ENCODE results near the gene STOM.

The STOM gene

DNA sequence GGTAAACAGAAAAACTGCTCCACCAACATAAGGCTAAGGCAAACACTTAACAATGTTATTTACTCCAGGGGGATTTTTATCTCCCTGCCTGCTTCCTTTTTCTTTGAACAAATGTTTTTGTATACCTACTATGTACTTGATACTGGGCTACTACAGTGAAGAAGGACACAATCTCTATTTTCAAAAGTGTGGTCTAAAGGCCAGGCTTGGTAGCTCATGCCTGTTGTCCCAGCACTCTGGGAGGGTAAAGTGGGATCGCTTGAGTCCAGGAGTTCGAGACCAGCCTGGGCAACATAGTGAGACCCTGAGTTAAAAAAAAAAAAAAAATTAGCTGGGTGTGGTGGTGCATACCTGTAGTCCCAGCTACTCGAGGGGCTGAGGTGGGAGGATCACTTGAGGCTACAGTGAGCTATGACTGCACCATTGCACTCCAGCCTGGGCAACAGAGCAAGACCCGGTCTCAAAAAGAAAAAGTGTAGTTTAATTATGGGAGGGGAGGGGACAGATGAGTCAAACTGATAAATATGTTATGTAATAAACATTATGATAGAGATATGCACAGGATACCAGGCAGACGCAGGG is 3.3 kb downstream of the STOM start:
- TF ChIP-seq, protein P1, sequence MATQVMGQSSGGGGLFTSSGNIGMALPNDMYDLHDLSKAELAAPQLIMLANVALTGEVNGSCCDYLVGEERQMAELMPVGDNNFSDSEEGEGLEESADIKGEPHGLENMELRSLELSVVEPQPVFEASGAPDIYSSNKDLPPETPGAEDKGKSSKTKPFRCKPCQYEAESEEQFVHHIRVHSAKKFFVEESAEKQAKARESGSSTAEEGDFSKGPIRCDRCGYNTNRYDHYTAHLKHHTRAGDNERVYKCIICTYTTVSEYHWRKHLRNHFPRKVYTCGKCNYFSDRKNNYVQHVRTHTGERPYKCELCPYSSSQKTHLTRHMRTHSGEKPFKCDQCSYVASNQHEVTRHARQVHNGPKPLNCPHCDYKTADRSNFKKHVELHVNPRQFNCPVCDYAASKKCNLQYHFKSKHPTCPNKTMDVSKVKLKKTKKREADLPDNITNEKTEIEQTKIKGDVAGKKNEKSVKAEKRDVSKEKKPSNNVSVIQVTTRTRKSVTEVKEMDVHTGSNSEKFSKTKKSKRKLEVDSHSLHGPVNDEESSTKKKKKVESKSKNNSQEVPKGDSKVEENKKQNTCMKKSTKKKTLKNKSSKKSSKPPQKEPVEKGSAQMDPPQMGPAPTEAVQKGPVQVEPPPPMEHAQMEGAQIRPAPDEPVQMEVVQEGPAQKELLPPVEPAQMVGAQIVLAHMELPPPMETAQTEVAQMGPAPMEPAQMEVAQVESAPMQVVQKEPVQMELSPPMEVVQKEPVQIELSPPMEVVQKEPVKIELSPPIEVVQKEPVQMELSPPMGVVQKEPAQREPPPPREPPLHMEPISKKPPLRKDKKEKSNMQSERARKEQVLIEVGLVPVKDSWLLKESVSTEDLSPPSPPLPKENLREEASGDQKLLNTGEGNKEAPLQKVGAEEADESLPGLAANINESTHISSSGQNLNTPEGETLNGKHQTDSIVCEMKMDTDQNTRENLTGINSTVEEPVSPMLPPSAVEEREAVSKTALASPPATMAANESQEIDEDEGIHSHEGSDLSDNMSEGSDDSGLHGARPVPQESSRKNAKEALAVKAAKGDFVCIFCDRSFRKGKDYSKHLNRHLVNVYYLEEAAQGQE (IDR thresholded peaks at IDR 0.05; ENCODE audit: insufficient read depth in 1 of 2, low read depth in 2 of 2, low read length in 2 of 2): no peak
- TF ChIP-seq POLR2AphosphoS5 (IDR thresholded peaks at IDR 0.05; ENCODE audit: low read depth, low read length) (no peak), FOXP2 (optimal IDR thresholded peaks at IDR 0.05; ENCODE audit: borderline replicate concordance, extremely low read depth, extremely low read length, insufficient read depth) (no peak), SIN3A (IDR thresholded peaks at IDR 0.05; ENCODE audit: borderline replicate concordance, insufficient read depth, low read length) (no peak), TAF1 (IDR thresholded peaks at IDR 0.05; ENCODE audit: borderline replicate concordance, insufficient read depth, low read length) (no peak)

DNA sequence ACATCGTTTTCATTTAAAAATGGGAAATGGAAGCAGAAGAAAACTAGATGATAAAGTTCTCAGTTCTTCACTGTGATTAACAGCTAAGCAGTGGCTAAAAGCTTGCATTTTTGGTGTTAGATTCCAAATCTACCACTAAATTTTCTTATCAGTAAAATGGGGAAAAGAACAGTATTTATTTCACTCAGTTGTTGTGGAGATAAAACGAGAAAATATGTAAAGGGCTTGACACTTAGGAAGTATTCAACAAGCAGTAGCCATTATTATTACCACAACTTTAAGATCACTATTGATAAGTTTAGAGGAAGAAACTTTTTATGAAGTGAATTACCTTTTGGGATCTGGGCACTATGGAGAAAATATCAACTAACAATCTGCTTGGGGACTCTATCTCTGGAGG is 4.5 kb downstream of the STOM start:
- no peak for TF ChIP-seq POLR2AphosphoS5 (IDR thresholded peaks at IDR 0.05; ENCODE audit: low read depth, low read length)
- no peak for TF ChIP-seq TAF1 (IDR thresholded peaks at IDR 0.05; ENCODE audit: borderline replicate concordance, insufficient read depth, low read length)
- TF ChIP-seq, protein P1 (IDR thresholded peaks at IDR 0.05; ENCODE audit: insufficient read depth in 1 of 2, low read depth in 2 of 2, low read length in 2 of 2): no peak
- TF ChIP-seq SIN3A (IDR thresholded peaks at IDR 0.05; ENCODE audit: borderline replicate concordance, insufficient read depth, low read length): no peak
- no peak for TF ChIP-seq FOXP2 (optimal IDR thresholded peaks at IDR 0.05; ENCODE audit: borderline replicate concordance, extremely low read depth, extremely low read length, insufficient read depth)

GRCh38 chr9:121364886-121365285 is 5.2 kb downstream of the STOM start:
- TF ChIP-seq, protein P1 (IDR thresholded peaks at IDR 0.05; ENCODE audit: insufficient read depth in 1 of 2, low read depth in 2 of 2, low read length in 2 of 2): no peak
- no peak for TF ChIP-seq FOXP2 (optimal IDR thresholded peaks at IDR 0.05; ENCODE audit: borderline replicate concordance, extremely low read depth, extremely low read length, insufficient read depth)
- TF ChIP-seq TAF1 (IDR thresholded peaks at IDR 0.05; ENCODE audit: borderline replicate concordance, insufficient read depth, low read length): no peak
- no peak for TF ChIP-seq SIN3A (IDR thresholded peaks at IDR 0.05; ENCODE audit: borderline replicate concordance, insufficient read depth, low read length)
- TF ChIP-seq POLR2AphosphoS5 (IDR thresholded peaks at IDR 0.05; ENCODE audit: low read depth, low read length): no peak

DNA sequence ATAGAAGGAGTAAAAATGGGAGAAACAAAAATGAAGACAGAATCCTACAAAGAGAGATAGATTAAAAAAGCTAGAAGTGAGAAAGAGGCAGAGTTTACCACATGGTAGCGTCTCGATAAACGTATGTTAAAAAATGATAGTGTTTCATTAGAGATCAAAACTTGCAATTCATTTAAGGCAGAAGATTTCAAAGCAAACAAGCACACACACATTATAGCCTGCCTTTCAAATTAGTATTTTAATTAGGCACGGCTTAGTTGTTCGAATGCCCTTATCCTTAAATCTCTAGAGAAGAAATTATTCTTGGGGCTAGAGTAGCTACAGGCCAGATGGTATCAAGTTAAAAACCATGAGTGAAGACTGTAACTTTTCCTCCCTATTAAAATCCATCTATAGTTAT is 6.0 kb downstream of the STOM start:
- TF ChIP-seq, protein P1 (IDR thresholded peaks at IDR 0.05; ENCODE audit: insufficient read depth in 1 of 2, low read depth in 2 of 2, low read length in 2 of 2): no peak
- TF ChIP-seq TAF1 (IDR thresholded peaks at IDR 0.05; ENCODE audit: borderline replicate concordance, insufficient read depth, low read length) (no peak), FOXP2 (optimal IDR thresholded peaks at IDR 0.05; ENCODE audit: borderline replicate concordance, extremely low read depth, extremely low read length, insufficient read depth) (no peak), POLR2AphosphoS5 (IDR thresholded peaks at IDR 0.05; ENCODE audit: low read depth, low read length) (no peak), SIN3A (IDR thresholded peaks at IDR 0.05; ENCODE audit: borderline replicate concordance, insufficient read depth, low read length) (no peak)

GRCh38 chr9:121363622-121363961 is 6.5 kb downstream of the STOM start:
- TF ChIP-seq SIN3A (IDR thresholded peaks at IDR 0.05; ENCODE audit: borderline replicate concordance, insufficient read depth, low read length) (no peak), POLR2AphosphoS5 (IDR thresholded peaks at IDR 0.05; ENCODE audit: low read depth, low read length) (no peak), TAF1 (IDR thresholded peaks at IDR 0.05; ENCODE audit: borderline replicate concordance, insufficient read depth, low read length) (no peak), FOXP2 (optimal IDR thresholded peaks at IDR 0.05; ENCODE audit: borderline replicate concordance, extremely low read depth, extremely low read length, insufficient read depth) (no peak)
- TF ChIP-seq, protein P1 (IDR thresholded peaks at IDR 0.05; ENCODE audit: insufficient read depth in 1 of 2, low read depth in 2 of 2, low read length in 2 of 2): no peak
